GM10847 (cell line): ENCODE data around the gene SLC23A2.

Experiments
- POLR2A ChIP-seq: IDR thresholded peaks from 2 replicates; pipeline ENCODE4 v1.6.1; 2011; ENCODE audit not compliant: insufficient read length; ENCODE audit errors: extremely low read depth

SLC23A2 gene

DNA sequence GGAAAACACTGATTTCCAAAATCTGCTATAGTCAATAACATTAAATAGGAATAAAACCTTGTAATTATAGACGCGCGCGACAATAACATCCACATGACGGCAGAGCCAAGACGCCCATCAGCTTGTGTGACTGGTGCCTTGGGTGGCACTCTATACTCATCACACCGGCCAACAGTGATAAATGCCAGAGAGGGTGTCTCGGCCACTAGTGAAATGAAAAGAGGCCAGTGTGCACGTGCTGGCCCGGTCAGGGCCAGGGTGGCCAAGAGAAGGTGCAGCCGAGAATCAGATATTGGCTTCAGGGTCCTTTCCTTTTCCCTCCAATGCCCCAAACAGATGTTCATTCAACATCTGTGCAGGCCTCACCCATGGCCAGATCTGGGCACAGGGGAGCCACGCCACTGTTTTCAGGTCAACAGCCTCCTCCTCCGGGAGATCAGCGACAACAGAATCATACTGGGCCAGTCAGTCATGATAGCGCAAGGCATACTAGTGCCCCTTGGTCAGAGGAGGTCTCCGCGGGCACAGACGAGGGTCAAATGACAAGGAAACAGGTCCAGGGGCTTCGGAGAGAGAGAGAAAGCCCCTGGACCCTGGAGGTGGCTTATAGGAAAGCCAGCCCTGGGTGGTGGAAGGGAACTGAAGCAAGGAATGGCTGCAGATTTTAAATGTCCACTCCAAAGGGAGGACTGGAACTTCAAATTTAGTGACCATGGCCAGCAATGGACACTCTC, 145.1 kb downstream of the SLC23A2 start:
- no peak for TF ChIP-seq POLR2A

- no peak for TF ChIP-seq POLR2A
Observed at GRCh38 chr20:4855555-4855954, 145.8 kb downstream of the SLC23A2 start.

DNA sequence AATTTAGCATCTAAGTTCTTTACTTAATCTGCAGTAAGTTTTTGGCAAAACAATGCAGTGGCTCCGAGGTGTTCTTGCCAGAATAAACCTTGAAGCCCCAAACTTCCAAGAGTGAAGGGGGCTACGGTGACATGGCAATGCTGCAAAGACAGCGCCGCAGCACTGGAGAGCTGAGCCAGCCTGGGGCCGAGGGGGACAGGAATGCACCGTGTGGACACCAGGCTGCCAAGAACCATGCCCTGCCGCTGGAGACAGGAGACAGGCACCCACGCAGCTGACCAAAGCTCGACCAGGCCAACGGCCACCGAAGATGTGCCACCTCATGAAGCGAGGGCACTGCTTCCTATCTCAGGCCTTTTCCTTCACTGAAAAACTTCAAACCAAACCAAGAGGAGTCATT, 146.2 kb downstream of the SLC23A2 start:
- TF ChIP-seq POLR2A, result no peak

DNA sequence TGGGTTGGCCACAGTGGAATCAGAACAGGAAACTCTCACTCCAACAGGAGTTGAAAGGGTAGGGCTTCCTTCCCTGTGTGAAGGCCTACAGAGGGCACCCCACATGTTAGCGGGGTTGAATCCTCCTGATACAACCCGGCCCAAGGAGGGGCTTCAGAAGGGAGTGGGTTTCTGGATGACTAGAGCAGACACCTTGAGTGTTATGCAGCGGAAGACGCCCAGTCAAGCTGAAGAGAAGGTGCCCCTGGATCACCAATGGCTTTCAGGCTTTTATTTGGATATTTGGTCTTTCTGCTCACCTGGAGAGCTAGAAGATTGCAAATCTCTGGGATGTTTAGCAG, 146.8 kb downstream of the SLC23A2 start:
- no peak for TF ChIP-seq POLR2A

- TF ChIP-seq POLR2A, result no peak
Observed at GRCh38 chr20:4853757-4854560, 147.4 kb downstream of the SLC23A2 start.

DNA sequence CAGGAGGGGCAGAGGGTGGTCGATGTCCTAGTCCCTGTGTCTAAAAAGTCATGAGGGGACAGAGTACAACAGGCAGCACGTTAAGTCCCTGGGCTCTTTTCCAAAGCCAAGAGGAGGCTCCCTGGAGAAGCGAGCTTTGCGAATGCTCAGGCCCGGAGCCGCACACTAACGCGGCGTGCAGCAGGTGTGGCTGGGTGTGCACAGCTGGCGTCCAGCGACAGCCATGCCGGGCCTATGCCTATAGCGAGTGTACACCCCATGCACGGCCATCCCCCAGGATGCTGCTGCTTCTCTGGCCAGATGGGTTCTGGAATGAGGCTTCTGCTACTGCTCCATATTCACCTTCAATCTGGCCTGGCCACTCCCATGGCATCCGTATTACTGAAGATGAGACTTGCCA, 148.3 kb downstream of the SLC23A2 start:
- TF ChIP-seq POLR2A, result no peak

DNA sequence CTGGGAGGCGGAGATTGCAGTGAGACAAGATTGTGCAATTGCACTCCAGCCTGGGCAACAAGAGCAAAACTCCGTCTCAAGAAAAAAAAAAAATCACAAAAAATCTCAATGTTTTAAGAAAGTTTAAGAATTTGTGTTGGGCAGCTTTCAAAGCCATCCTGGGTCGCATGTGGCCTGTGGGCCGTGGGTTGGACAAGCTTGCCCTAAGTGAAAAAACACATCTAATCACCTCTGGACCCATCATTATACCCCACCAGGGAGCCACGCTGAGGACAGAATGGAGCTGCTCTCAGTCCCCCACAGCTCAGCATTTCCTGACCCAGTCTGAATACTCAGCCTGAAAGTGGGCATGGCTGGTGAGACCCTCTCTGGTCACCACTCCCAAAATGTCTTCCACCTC, 150.3 kb downstream of the SLC23A2 start:
- no peak for TF ChIP-seq POLR2A

- no peak for TF ChIP-seq POLR2A
Observed at GRCh38 chr20:4848041-4848440, 153.3 kb downstream of the SLC23A2 start.

- no peak for TF ChIP-seq POLR2A
Observed at GRCh38 chr20:4846821-4847220, 154.5 kb downstream of the SLC23A2 start.

DNA sequence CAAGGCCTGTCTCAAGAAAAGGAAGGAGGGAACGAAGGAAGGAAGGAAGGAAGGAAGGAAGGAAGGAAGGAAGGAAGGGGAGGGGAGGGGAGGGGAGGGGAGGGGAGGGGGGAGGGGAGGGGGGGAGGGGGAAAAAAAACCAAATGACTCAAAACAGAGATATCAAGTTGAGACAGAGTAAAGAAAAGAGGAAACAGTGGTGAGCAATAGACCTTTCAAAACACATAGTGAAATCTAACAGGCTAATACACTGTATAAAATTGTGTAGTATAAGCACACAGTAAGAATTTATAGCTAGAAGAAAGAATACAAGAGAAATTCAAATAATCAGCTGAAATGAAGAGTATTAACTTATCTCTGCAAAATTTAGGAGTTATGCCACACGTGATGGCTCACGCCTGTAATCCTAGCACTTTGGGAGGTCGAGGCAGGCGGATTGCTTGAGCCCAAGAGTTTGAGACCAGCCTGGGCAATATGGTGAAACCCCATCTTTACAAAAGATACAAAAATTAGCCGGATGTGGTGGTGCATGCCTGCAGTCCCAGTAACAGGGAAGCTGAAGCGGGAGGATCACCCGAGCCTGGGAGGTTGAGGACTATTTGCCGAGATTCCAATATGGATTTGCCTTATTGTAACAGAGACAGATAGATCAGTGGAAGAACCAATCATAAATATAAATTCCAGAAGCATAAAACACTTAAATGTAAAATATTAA, 156.4 kb downstream of the SLC23A2 start:
- no peak for TF ChIP-seq POLR2A

DNA sequence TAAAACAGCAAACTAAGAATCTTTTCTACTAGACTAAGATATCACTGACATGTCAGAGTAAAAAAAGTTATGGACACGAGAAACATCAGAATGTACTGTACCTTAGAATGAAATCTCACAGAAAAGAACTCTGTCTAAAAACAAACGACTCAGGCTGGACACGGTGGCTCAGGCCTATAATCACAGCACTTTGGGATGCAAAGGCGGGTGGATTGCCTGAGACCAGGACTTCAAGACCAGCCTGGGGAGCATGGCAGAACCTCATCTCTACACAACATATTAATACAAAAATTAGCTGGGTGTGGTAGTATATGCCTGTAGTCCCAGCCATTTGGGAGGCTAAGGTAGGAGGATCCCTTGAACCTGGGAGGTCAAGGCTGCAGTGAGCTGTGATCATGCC, 157.0 kb downstream of the SLC23A2 start:
- TF ChIP-seq POLR2A, result no peak

DNA sequence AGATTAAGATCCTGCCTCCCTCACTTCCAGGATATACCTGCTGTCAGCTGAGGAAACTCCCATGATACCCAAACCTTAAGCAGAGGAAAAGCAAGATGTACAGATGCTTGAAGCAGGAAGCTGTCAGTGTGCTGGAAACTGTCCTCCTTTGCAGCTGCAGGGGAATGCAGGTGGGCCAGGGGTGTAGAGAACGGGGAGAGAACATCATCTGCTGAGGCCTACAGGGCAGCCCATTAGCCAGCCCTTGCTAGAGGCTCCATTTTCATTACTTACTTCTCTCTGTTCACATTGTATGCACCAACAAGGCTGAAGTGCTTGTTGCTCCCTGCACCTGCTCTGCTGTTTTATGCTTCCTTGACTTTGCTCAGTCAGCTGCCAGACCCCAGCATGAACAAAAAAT, 160.5 kb downstream of the SLC23A2 start:
- TF ChIP-seq POLR2A, result no peak

DNA sequence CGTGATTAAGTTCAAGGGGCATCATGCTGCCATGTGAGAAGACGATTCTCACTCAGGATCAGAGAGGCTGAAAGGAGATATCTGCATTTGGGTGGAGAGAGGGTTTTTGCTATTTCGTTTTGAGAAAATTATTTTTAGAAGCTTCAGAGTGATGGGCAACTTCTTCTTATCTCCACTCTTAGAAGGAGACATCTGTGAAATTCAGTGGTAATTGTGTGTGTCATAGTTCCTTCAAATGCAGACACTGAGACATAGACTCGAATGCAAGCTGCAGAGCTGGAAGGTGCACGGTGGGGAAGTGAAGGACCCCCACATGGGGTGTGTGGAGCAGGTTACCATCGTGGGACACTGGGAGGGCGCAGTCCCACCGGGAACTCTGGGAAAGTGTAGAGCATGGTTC, 162.8 kb downstream of the SLC23A2 start:
- no peak for TF ChIP-seq POLR2A

GRCh38 chr20:4837760-4838159, 163.6 kb downstream of the SLC23A2 start:
- TF ChIP-seq POLR2A, result no peak

- TF ChIP-seq POLR2A, result no peak
Observed at GRCh38 chr20:4836935-4837334, 164.4 kb downstream of the SLC23A2 start.

- no peak for TF ChIP-seq POLR2A
Observed at GRCh38 chr20:4836473-4836872, 164.8 kb downstream of the SLC23A2 start.

DNA sequence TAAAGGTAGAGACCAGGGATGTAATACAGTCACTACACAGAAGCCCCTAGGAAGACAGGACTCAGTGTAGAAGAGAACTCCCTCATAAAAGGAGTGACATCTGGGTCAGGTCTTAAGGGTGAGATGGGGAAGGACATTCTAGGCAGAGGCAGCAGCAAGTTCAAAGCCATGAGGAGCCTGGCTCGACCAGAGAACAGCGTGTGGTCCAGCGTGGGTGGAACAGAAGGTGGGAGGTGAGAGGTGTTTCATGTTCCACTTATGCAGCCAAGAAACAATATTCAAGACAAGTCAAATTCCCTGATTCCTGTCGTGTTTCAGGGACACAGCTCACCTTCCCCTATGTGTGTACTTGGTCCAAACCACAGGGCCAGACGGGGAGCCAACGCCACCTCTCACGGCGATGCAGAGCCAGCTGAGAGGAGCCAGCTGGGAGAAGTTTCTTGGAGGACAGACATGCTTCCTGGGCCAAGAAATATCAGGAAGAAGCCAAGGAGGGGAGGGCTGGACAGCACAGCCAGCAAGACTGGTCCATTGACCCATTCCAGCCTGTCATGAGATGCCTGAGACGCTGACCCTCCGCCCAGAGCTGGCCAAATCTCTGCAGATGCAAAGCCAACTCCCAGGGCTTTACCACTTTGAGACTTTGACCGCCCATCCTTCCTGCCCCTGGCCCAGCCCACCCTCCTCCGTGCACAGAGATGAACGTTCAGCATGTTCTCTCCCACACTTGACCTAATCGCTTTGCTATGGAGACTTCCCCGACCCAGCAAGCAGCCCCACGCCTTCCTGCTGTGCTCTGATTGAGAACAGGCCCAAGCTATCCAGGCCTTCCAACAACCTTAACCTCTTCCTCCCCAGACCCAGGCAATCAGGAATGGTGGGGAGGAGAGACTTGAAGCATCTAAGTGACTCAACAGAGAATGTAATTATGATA, 165.8 kb downstream of the SLC23A2 start:
- no peak for TF ChIP-seq POLR2A
